NCI-H2196 (cell line): ENCODE data around the gene CHML.
"Not testable (repeated sequence)": the region's sequence is repeated elsewhere in the genome, so short reads cannot be mapped to it uniquely, and the experiment has no call there.

Experiments
- DNase-seq: peaks from one replicate; lab custom pipeline; 2025; ENCODE audit not compliant: unreplicated experiment; lab: John Stamatoyannopoulos, UW

Gene CHML

GRCh38 chr1:241640149-241640866, at the start of gene CHML, which contains the start of gene OPN3:
Gene CHML (minus strand): TSS chr1:241640369. CDS start chr1:241635766, 4,603 bp downstream.
Gene OPN3 (minus strand): TSS chr1:241640369. CDS start chr1:241640254, 115 bp downstream.
- peak; percentile 87 for DNase-seq

- no peak for DNase-seq
Observed at GRCh38 chr1:241688940-241689368, 48.8 kb upstream of the CHML start.

GRCh38 chr1:241684108-241684507, 43.9 kb upstream of the CHML start:
- DNase-seq = no peak

GRCh38 chr1:241682921-241683320, 42.8 kb upstream of the CHML start:
- no peak for DNase-seq

GRCh38 chr1:241681861-241682448, 41.8 kb upstream of the CHML start:
- not testable (repeated sequence) for DNase-seq

GRCh38 chr1:241679961-241680360, 39.8 kb upstream of the CHML start:
- DNase-seq = no peak

- no peak for DNase-seq
Observed at GRCh38 chr1:241679404-241679803, 39.2 kb upstream of the CHML start.

GRCh38 chr1:241678536-241678935, 38.4 kb upstream of the CHML start:
- no peak for DNase-seq

- DNase-seq = no peak
Observed at GRCh38 chr1:241677201-241677600, 37.0 kb upstream of the CHML start.

GRCh38 chr1:241675983-241676382, 35.8 kb upstream of the CHML start:
- DNase-seq = no peak

GRCh38 chr1:241674805-241675384, 34.7 kb upstream of the CHML start:
- no peak for DNase-seq

- no peak for DNase-seq
Observed at GRCh38 chr1:241672301-241672700, 32.1 kb upstream of the CHML start.

GRCh38 chr1:241666419-241666818, 26.2 kb upstream of the CHML start:
- no peak for DNase-seq

- DNase-seq = no peak
Observed at GRCh38 chr1:241660424-241660972, 20.3 kb upstream of the CHML start.

- DNase-seq = not testable (repeated sequence)
Observed at GRCh38 chr1:241659016-241659415, 18.8 kb upstream of the CHML start.

GRCh38 chr1:241658081-241658793, 18.1 kb upstream of the CHML start:
- DNase-seq = no peak

GRCh38 chr1:241654641-241655040, 14.5 kb upstream of the CHML start:
- DNase-seq = no peak

GRCh38 chr1:241654019-241654418, 13.8 kb upstream of the CHML start:
- DNase-seq = no peak

GRCh38 chr1:241652012-241652411, 11.8 kb upstream of the CHML start, which contains the start of gene WDR64:
Gene WDR64 (plus strand): TSS chr1:241652281. CDS start chr1:241652485, 204 bp downstream.
- no peak for DNase-seq

GRCh38 chr1:241648159-241648558, 8.0 kb upstream of the CHML start:
- DNase-seq = no peak

GRCh38 chr1:241647658-241648057, 7.5 kb upstream of the CHML start:
- DNase-seq = no peak
